Tibial nerve (tissue), 4 donors: ENCODE results near the gene ZNF35. TPM values are rescaled to one million over a fixed set of nuclear protein-coding genes. Genes with fewer than 3 reads are reported as not detected.
A peak's percentile ranks its signal among the peaks of the same experiment; 100 is the strongest.

ENCODE experiments used
- DNase-seq, 2 donors: peaks; one replicate each; pipeline ENCODE4 v3.0.0-alpha.2; 2019; ENCODE audit warnings: low spot score in 2 of 2
- H3K27ac ChIP-seq, 4 donors: fragments of 200-600 bp; sonication (generic) in 3 of 4; one replicate each; pipeline ENCODE4 v1.5.1; 2017 to 2019; ENCODE audit warnings: mild to moderate bottlenecking in 1 of 4
- H3K27me3 ChIP-seq, 2 donors: fragments of 200-600 bp; sonication (generic) in 1 of 2; one replicate each; pipeline versions ENCODE4 v1.5.1 to v1.6.0; 2017 to 2019
- H3K36me3 ChIP-seq, 3 donors: fragments of 200-600 bp; sonication (generic); one replicate each; pipeline ENCODE4 v1.5.1; 2018 to 2019
- H3K4me1 ChIP-seq, 4 donors: fragments of 200-600 bp; sonication (generic) in 3 of 4; one replicate each; pipeline ENCODE4 v1.5.1; 2017 to 2019
- H3K4me3 ChIP-seq, 4 donors: fragments of 200-600 bp; sonication (generic) in 3 of 4; one replicate each; pipeline ENCODE4 v1.5.1; 2017 to 2019; ENCODE audit warnings: mild to moderate bottlenecking in 1 of 4, moderate library complexity in 1 of 4
- H3K9me3 ChIP-seq, 4 donors: fragments of 200-600 bp; sonication (generic) in 3 of 4; one replicate each; pipeline ENCODE4 v1.5.1; 2017 to 2019
- CTCF ChIP-seq, 5 experiments: fragments of 200-600 bp in 3 of 5; fragments of 450-650 bp in 2 of 5; sonication (generic) in 3 of 5; IDR thresholded peaks; one replicate each; pipeline ENCODE4 v1.5.1; 2016 to 2019; ENCODE audit warnings: antibody characterized with exemption in 5 of 5, mild to moderate bottlenecking in 3 of 5, moderate library complexity in 2 of 5
- EP300 ChIP-seq, 2 donors: sonication (generic); formaldehyde crosslinking; IDR thresholded peaks; one replicate each; pipeline ENCODE4 v1.6.1; 2017; ENCODE audit warnings: antibody characterized with exemption in 2 of 2, mild to moderate bottlenecking in 1 of 2
- POLR2A ChIP-seq, 2 donors: fragments of 450-650 bp; IDR thresholded peaks; one replicate each; pipeline ENCODE4 v1.6.1; 2017; ENCODE audit warnings: antibody characterized with exemption in 2 of 2, mild to moderate bottlenecking in 2 of 2, moderate library complexity in 2 of 2
- WGBS, 2 donors: methylation state at CpG; one replicate each; pipeline ENCODE4 v1.1.5; 2018; 5-methylcytosine and 5-hydroxymethylcytosine counted together
- total RNA-seq, 4 donors: library from RNA; depleted of rRNA; stranded (reverse); fragments of >200 nt; gene quantifications; one replicate each; pipeline ENCODE4 v1.1.0, GENCODE V29; 2016

The ZNF35 gene
- total RNA-seq, 4 donors from 2014 or later = 11.9 to 25.1 (median 16.5) TPM

- TF ChIP-seq CTCF (IDR thresholded peaks at IDR 0.05) (no peak), POLR2A (IDR thresholded peaks at IDR 0.05) (no peak), EP300 (IDR thresholded peaks at IDR 0.05) (no peak)
- 95 to 98% methylated on average over 4 of the region's 4 CpGs for WGBS, 2 donors
- Histone ChIP-seq H3K27me3 (no peaks in the 10 kb centered on the region), H3K4me3 (no peak overlapping the region), H3K36me3 (peaks cover 0 to 50% (median 0%) of the 10 kb centered on the region in 3 donors), H3K27ac (no peak overlapping the region), H3K9me3 (peaks cover 0 to 75% (median 8%) of the 10 kb centered on the region in 4 donors), H3K4me1 (peaks cover 0 to 14% (median 0%) of the 10 kb centered on the region in 4 donors)
- no peak for DNase-seq
These were observed 32.5 kb downstream of the ZNF35 start for GRCh38 chr3:44680921-44681455.

GRCh38 chr3:44682182-44682896 is 33.8 kb downstream of the ZNF35 start:
- 96 to 97% methylated on average over 2 of the region's 2 CpGs for WGBS, 2 donors

GRCh38 chr3:44685128-44685800 is 36.7 kb downstream of the ZNF35 start:
- peak overlapping the region; percentile 49 to 69 (median 62) for H3K4me3 ChIP-seq
- peaks cover 0 to 15% (median 0%) of the 10 kb centered on the region in 4 donors for H3K4me1 ChIP-seq
- peaks cover 0 to 38% (median 5%) of the 10 kb centered on the region in 4 donors for H3K9me3 ChIP-seq
- TF ChIP-seq EP300 (IDR thresholded peaks at IDR 0.05) (no peak), CTCF (IDR thresholded peaks at IDR 0.05) (no peak), POLR2A (IDR thresholded peaks at IDR 0.05) (no peak)
- 1 to 2% methylated on average over 37 to 48 of the region's 48 CpGs for WGBS, 2 donors
- peak overlapping the region in 1 of 4 donors; percentile 53 for H3K27ac ChIP-seq
- H3K36me3 ChIP-seq = peaks cover 0 to 42% (median 0%) of the 10 kb centered on the region in 3 donors
- peak; percentile 16 to 31 for DNase-seq
- H3K27me3 ChIP-seq = peaks cover 0 to 12% of the 10 kb centered on the region in 2 donors

More at GRCh38 chr3:44682182-44682896, 33.8 kb downstream of the ZNF35 start:
- Histone ChIP-seq H3K4me3 (no peak overlapping the region), H3K4me1 (peaks cover 0 to 15% (median 0%) of the 10 kb centered on the region in 4 donors), H3K27ac (no peak overlapping the region), H3K36me3 (peaks cover 0 to 50% (median 0%) of the 10 kb centered on the region in 3 donors), H3K9me3 (peaks cover 0 to 62% (median 8%) of the 10 kb centered on the region in 4 donors), H3K27me3 (no peaks in the 10 kb centered on the region)
- no peak for DNase-seq
- TF ChIP-seq CTCF (IDR thresholded peaks at IDR 0.05) (no peak), EP300 (IDR thresholded peaks at IDR 0.05) (no peak), POLR2A (IDR thresholded peaks at IDR 0.05) (no peak)

GRCh38 chr3:44687898-44688297 is 39.4 kb downstream of the ZNF35 start:
- H3K4me1 ChIP-seq = peaks cover 0 to 15% (median 0%) of the 10 kb centered on the region in 4 donors
- H3K4me3 ChIP-seq = no peak overlapping the region
- 62 to 64% methylated on average over 1 of the region's 1 CpG for WGBS, 2 donors
- H3K9me3 ChIP-seq = peaks cover 0 to 19% (median 1%) of the 10 kb centered on the region in 4 donors
- H3K27me3 ChIP-seq = peaks cover 0 to 12% of the 10 kb centered on the region in 2 donors
- no peak overlapping the region for H3K27ac ChIP-seq
- no peak for TF ChIP-seq POLR2A (IDR thresholded peaks at IDR 0.05)
- TF ChIP-seq EP300 (IDR thresholded peaks at IDR 0.05) = no peak
- TF ChIP-seq CTCF (IDR thresholded peaks at IDR 0.05) = no peak
- DNase-seq = no peak
- H3K36me3 ChIP-seq = peaks cover 0 to 18% (median 0%) of the 10 kb centered on the region in 3 donors

Other genes starting within 250 kb of the ZNF35 start
- 10 to 100 TPM in 3 of 4 donors, 1 to 10 TPM in 1; 9.6 to 15.7 (median 13.6) TPM for gene ZNF445, start 171.1 kb upstream of the ZNF35 start, total RNA-seq
- 10 to 100 TPM in 3 of 4 donors, 1 to 10 TPM in 1; 6.5 to 11.1 (median 10.3) TPM for gene ZKSCAN7, start 93.5 kb upstream of the ZNF35 start, total RNA-seq
- 1 to 10 TPM; 2.2 to 4.8 (median 3.5) TPM for gene ZNF660, start 63.8 kb upstream of the ZNF35 start, total RNA-seq
- gene ZNF197, start 23.7 kb upstream of the ZNF35 start, total RNA-seq = 10 to 100 TPM; 20.1 to 27.5 (median 21.6) TPM
- 1 to 10 TPM; 3.7 to 8.1 (median 6.1) TPM for gene ZNF502, start 63.9 kb downstream of the ZNF35 start, total RNA-seq
- gene ZNF501, start 80.9 kb downstream of the ZNF35 start, total RNA-seq = 1 to 10 TPM; 4.2 to 8.3 (median 6.5) TPM
- gene KIAA1143, start 112.9 kb downstream of the ZNF35 start, total RNA-seq = 10 to 100 TPM; 20.7 to 27.4 (median 25.9) TPM
- gene KIF15, start 113.1 kb downstream of the ZNF35 start, total RNA-seq = under 1 TPM; 0.60 to 0.87 (median 0.71) TPM
- 10 to 100 TPM; 20.7 to 40.4 (median 32.6) TPM for gene TMEM42, start 213.2 kb downstream of the ZNF35 start, total RNA-seq
- not detected for gene TGM4, start 225.9 kb downstream of the ZNF35 start, total RNA-seq